GM12878 (cell line): Measurements from ENCODE around the gene RASSF6. TPM values are rescaled to one million over a fixed set of nuclear protein-coding genes. Genes with fewer than 3 reads are reported as not detected.
A peak's percentile ranks its signal among the peaks of the same experiment; 100 is the strongest.

ENCODE experiments used
- BHLHE40 ChIP-seq, 2 experiments: fragments of 450-650 bp in 1 of 2; IDR thresholded peaks; 2 replicates each; pipeline ENCODE4 v1.6.1; 2011 to 2017; ENCODE audit warnings: low read depth in 2 of 2, borderline replicate concordance in 1 of 2, improper control_type of control experiment in 1 of 2, low read length in 1 of 2, mild to moderate bottlenecking in 1 of 2
- BMI1 ChIP-seq: fragments of 450-650 bp; IDR thresholded peaks from 2 replicates; pipeline ENCODE4 v1.6.1; 2016; ENCODE audit warnings: mild to moderate bottlenecking, moderate library complexity, borderline replicate concordance
- CBX3 ChIP-seq: fragments of 200-600 bp; sonication (generic); IDR thresholded peaks from 2 replicates; pipeline ENCODE4 v1.6.1; 2016; ENCODE audit warnings: low read depth, borderline replicate concordance
- CHD4 ChIP-seq: fragments of 200-600 bp; sonication (generic); IDR thresholded peaks from 2 replicates; pipeline ENCODE4 v1.6.1; 2016; ENCODE audit warnings: mild to moderate bottlenecking
- CREB1 ChIP-seq: IDR thresholded peaks from 2 replicates; pipeline ENCODE4 v1.6.1; 2012; ENCODE audit warnings: low read depth, mild to moderate bottlenecking, inconsistent platforms
- DPF2 ChIP-seq: fragments of 450-650 bp; IDR thresholded peaks from 2 replicates; pipeline ENCODE4 v1.6.1; 2017; ENCODE audit warnings: mild to moderate bottlenecking
- FOXK2 ChIP-seq: fragments of 450-650 bp; IDR thresholded peaks from 2 replicates; pipeline ENCODE4 v1.6.1; 2017; ENCODE audit warnings: mild to moderate bottlenecking, moderate library complexity
- FOXM1 ChIP-seq: IDR thresholded peaks from 2 replicates; pipeline ENCODE4 v1.6.1; 2012; ENCODE audit warnings: low read depth, mild to moderate bottlenecking, inconsistent platforms, low read length, moderate library complexity
- HCFC1 ChIP-seq: fragments of 150-350 bp; IDR thresholded peaks from 2 replicates; pipeline ENCODE4 v1.6.1; 2014; ENCODE audit warnings: low read length
- IKZF1 ChIP-seq: fragments of 450-650 bp; conservative IDR thresholded peaks from 2 replicates; pipeline ENCODE4 v1.6.1; 2017; ENCODE audit warnings: antibody characterized with exemption, mild to moderate bottlenecking
- IKZF2 ChIP-seq, 2 experiments: fragments of 450-650 bp; IDR thresholded peaks; 2 replicates each; pipeline ENCODE4 v1.6.1; 2017; ENCODE audit warnings: mild to moderate bottlenecking in 2 of 2, moderate library complexity in 2 of 2
- JUNB ChIP-seq: IDR thresholded peaks from 2 replicates; pipeline ENCODE4 v1.6.1; 2016; ENCODE audit warnings: antibody characterized with exemption, mild to moderate bottlenecking
- MTA2 ChIP-seq: fragments of 450-650 bp; IDR thresholded peaks from 2 replicates; pipeline ENCODE4 v1.6.1; 2016; ENCODE audit warnings: low read depth, mild to moderate bottlenecking, moderate library complexity
- MYC ChIP-seq: IDR thresholded peaks from 2 replicates; pipeline ENCODE4 v1.6.1; 2011; ENCODE audit warnings: mild to moderate bottlenecking, low read length, moderate library complexity, inconsistent platforms; ENCODE audit not compliant: insufficient read depth, insufficient replicate concordance, insufficient read length, severe bottlenecking
- NBN ChIP-seq: fragments of 450-650 bp; IDR thresholded peaks from 2 replicates; pipeline ENCODE4 v1.6.1; 2016
- NFIC ChIP-seq: IDR thresholded peaks from 2 replicates; pipeline ENCODE4 v1.6.1; 2012; ENCODE audit warnings: low read depth, mild to moderate bottlenecking, inconsistent platforms, low read length, moderate library complexity
- NFXL1 ChIP-seq: fragments of 450-650 bp; IDR thresholded peaks from 2 replicates; pipeline ENCODE4 v1.6.1; 2017; ENCODE audit warnings: antibody characterized with exemption, mild to moderate bottlenecking, borderline replicate concordance
- PAX5 ChIP-seq: IDR thresholded peaks from 2 replicates; pipeline ENCODE4 v1.6.1; 2011; ENCODE audit warnings: low read depth, low read length, borderline replicate concordance
- PML ChIP-seq: IDR thresholded peaks from 2 replicates; pipeline ENCODE4 v1.6.1; 2012; ENCODE audit warnings: low read length, inconsistent platforms
- POU2F2 ChIP-seq: IDR thresholded peaks from 3 replicates; pipeline ENCODE4 v1.6.1; 2011; ENCODE audit warnings: low read depth, mild to moderate bottlenecking, low read length, borderline replicate concordance
- RAD21 ChIP-seq: IDR thresholded peaks from 2 replicates; pipeline ENCODE4 v1.6.1; 2011; ENCODE audit warnings: mild to moderate bottlenecking, low read depth, low read length, moderate library complexity; ENCODE audit not compliant: insufficient read depth
- RAD51 ChIP-seq: fragments of 450-650 bp; IDR thresholded peaks from 2 replicates; pipeline ENCODE4 v1.6.1; 2016; ENCODE audit warnings: moderate library complexity, mild to moderate bottlenecking, inconsistent platforms
- RB1 ChIP-seq: fragments of 450-650 bp; formaldehyde crosslinking; IDR thresholded peaks from 2 replicates; pipeline ENCODE4 v1.6.1; 2017; ENCODE audit warnings: mild to moderate bottlenecking, borderline replicate concordance
- RUNX3 ChIP-seq: IDR thresholded peaks from 2 replicates; pipeline ENCODE4 v1.6.1; 2012; ENCODE audit warnings: low read length, inconsistent platforms
- SMAD1 ChIP-seq: fragments of 450-650 bp; IDR thresholded peaks from 2 replicates; pipeline ENCODE4 v1.6.1; 2018; ENCODE audit warnings: mild to moderate bottlenecking, low read depth; ENCODE audit not compliant: partially characterized antibody
- SMAD5 ChIP-seq: IDR thresholded peaks from 2 replicates; pipeline ENCODE4 v1.6.1; 2016; ENCODE audit warnings: antibody characterized with exemption, low read depth
- SMARCA5 ChIP-seq: fragments of 450-650 bp; IDR thresholded peaks from 2 replicates; pipeline ENCODE4 v1.6.1; 2017; ENCODE audit warnings: mild to moderate bottlenecking
- TCF3 ChIP-seq: IDR thresholded peaks from 2 replicates; pipeline ENCODE4 v1.6.1; 2012; ENCODE audit warnings: low read depth, mild to moderate bottlenecking, low read length, borderline replicate concordance; ENCODE audit not compliant: insufficient read depth
- ZNF217 ChIP-seq: fragments of 450-650 bp; IDR thresholded peaks from 2 replicates; pipeline ENCODE4 v1.6.1; 2017; ENCODE audit warnings: antibody characterized with exemption, mild to moderate bottlenecking
- ZNF24 ChIP-seq: fragments of 450-650 bp; IDR thresholded peaks from 2 replicates; pipeline ENCODE4 v1.6.1; 2017; ENCODE audit warnings: antibody characterized with exemption, mild to moderate bottlenecking
- polyA plus RNA-seq, 11 experiments: library from polyadenylated mRNA; depleted of rRNA in 4 of 11; unstranded in 6 of 11; stranded (reverse) in 5 of 11; fragments of >200 nt; fragmentation: Nextera tagmentation in 4 of 11; fragmentation: Illumina TruSeq in 1 of 11; extraction: Ambion mirVana in 4 of 11; extraction: Trizol in 1 of 11; gene quantifications; 1 replicate in 1 of 11; 2 replicates in 10 of 11; pipeline versions ENCODE4 v1.2.1 to v1.2.3, GENCODE V29; 2011 to 2016; ENCODE audit warnings: inconsistent platforms in 2 of 11, missing spikeins in 2 of 11, low read depth in 1 of 11
- total RNA-seq, 4 experiments: library from RNA; depleted of rRNA in 3 of 4; stranded (reverse); fragments of >200 nt in 3 of 4; fragmentation: Illumina TruSeq in 1 of 4; extraction: Trizol in 1 of 4; gene quantifications; 2 replicates each; pipeline versions ENCODE4 v1.2.1 to v1.2.3, GENCODE V29; 2013 to 2021
- TF ChIP-seq, protein P1 (sequence below): IDR thresholded peaks from 2 replicates; pipeline ENCODE4 v1.6.1; 2011; ENCODE audit warnings: low read depth, low read length, improper control_type of control experiment, borderline replicate concordance
- TF ChIP-seq, protein P2 (sequence below): fragments of 450-650 bp; IDR thresholded peaks from 2 replicates; pipeline ENCODE4 v1.6.1; 2017; ENCODE audit warnings: low read depth, mild to moderate bottlenecking, moderate library complexity

Gene RASSF6
- total and polyA plus RNA-seq, 10 of the 15 experiments (the other 5 are each of a cell fraction or from before 2014, with no cell fraction given), result 0.28 to 2.9 (median 0.54) TPM

DNA sequence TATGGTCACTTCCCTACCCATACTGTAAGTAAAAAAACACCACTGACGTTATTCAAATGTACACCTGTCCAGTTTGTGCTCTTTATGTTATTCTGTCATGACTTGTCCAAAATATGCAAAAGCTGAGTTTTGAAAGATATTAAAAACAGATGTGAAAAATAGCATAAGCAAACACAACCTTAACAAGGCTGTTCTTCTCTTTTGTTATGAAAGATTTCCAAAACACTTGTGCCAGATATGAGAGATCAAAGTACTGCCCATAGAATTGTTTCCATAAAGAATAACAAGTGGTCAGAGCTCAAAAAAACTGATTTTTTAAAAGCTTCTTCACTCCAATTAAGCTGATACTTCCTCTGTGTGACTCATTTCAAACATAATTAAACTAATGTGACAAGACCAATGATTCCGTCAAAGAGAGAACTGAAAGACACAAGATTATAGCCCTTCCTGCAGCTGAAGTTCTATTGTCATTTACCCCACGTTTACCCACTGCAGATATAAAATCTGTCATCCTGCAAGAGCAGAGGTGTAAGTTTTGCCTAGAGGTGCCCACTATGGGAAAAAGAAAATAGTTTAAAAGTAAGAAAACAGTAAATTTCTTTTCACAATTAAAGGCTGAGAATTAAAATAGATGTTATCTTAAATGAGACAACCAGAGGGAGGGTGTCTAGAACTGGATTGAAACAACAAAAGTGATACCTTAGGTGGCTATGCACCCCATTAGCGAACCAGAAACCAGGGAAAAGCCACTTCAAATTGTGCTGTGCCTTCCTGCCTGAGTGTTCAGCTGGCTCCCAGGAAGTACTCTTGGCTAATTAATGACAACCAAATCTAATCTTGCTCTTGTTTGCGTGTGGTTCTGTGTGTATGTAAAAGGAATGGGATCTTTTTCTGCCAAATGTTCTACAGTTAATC is 30.1 kb downstream of the RASSF6 start (continued):
- no peak; the same call in 1 of the 2 replicates for TF ChIP-seq RB1
- TF ChIP-seq TCF3, result 0 out of 2 replicates have a peak, but pooled peaks have one; percentile 12
- peak; percentile 88 for TF ChIP-seq JUNB
- TF ChIP-seq SMARCA5, result 0 out of 2 replicates have a peak, but pooled peaks have one; percentile 44
- TF ChIP-seq, protein P1, sequence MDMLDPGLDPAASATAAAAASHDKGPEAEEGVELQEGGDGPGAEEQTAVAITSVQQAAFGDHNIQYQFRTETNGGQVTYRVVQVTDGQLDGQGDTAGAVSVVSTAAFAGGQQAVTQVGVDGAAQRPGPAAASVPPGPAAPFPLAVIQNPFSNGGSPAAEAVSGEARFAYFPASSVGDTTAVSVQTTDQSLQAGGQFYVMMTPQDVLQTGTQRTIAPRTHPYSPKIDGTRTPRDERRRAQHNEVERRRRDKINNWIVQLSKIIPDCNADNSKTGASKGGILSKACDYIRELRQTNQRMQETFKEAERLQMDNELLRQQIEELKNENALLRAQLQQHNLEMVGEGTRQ, result no peak
- peak; percentile 100 for TF ChIP-seq DPF2
- TF ChIP-seq MYC, result no peak
- TF ChIP-seq SMAD5, result no peak
- TF ChIP-seq CBX3, result no peak
- TF ChIP-seq POU2F2, result peak; percentile 32; the same call in 1 of the 3 replicates
- TF ChIP-seq IKZF1, result peak; percentile 95
- peak; percentile 77 to 81 for TF ChIP-seq BHLHE40 (IDR thresholded peaks at IDR 0.05; ENCODE audit: borderline replicate concordance in 1 of 2, low read depth in 2 of 2, low read length in 1 of 2)
- TF ChIP-seq BMI1, result peak; percentile 96
- TF ChIP-seq FOXK2, result no peak
- peak; percentile 87 for TF ChIP-seq FOXM1
- peak; percentile 98; the same call in 1 of the 2 replicates for TF ChIP-seq ZNF217
- TF ChIP-seq NFIC, result peak; percentile 86
- no peak for TF ChIP-seq NFXL1
- TF ChIP-seq NBN, result peak; percentile 89; the same call in 1 of the 2 replicates
- TF ChIP-seq RAD21, result no peak
- TF ChIP-seq RUNX3, result peak; percentile 74
- TF ChIP-seq IKZF2 (IDR thresholded peaks at IDR 0.05), result peak; percentile 96 to 98
- TF ChIP-seq CREB1, result 0 out of 2 replicates have a peak, but pooled peaks have one; percentile 11
- peak; percentile 56; the same call in 1 of the 2 replicates for TF ChIP-seq PML
- peak; percentile 65 for TF ChIP-seq RAD51
- peak; percentile 87 for TF ChIP-seq PAX5
- no peak for TF ChIP-seq CHD4
- peak; percentile 84 for TF ChIP-seq ZNF24
- peak; percentile 100 for TF ChIP-seq MTA2
- TF ChIP-seq, protein P2, sequence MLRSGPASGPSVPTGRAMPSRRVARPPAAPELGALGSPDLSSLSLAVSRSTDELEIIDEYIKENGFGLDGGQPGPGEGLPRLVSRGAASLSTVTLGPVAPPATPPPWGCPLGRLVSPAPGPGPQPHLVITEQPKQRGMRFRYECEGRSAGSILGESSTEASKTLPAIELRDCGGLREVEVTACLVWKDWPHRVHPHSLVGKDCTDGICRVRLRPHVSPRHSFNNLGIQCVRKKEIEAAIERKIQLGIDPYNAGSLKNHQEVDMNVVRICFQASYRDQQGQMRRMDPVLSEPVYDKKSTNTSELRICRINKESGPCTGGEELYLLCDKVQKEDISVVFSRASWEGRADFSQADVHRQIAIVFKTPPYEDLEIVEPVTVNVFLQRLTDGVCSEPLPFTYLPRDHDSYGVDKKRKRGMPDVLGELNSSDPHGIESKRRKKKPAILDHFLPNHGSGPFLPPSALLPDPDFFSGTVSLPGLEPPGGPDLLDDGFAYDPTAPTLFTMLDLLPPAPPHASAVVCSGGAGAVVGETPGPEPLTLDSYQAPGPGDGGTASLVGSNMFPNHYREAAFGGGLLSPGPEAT, result peak; percentile 97
- TF ChIP-seq SMAD1, result peak; percentile 93
- no peak for TF ChIP-seq HCFC1
